AG04449 (cell line): ENCODE measurements around the gene RBMS3.

ENCODE experiments used
- CTCF ChIA-PET: fragments of 350-600 bp; formaldehyde crosslinking; extraction: SDS; loops from one replicate; lab custom pipeline; 2021; ENCODE audit warnings: antibody characterized with exemption; lab: Yijun Ruan, JAX
- POLR2A ChIA-PET: fragments of 400-600, 350-600 bp; formaldehyde crosslinking; extraction: SDS; loops from one replicate; lab custom pipeline; 2020; ENCODE audit warnings: antibody characterized with exemption, inconsistent platforms; lab: Yijun Ruan, JAX
- DNase-seq: peaks from one replicate; pipeline ENCODE4 v3.0.0-alpha.2; 2010; ENCODE audit warnings: low read depth, low spot score
- H3K4me3 ChIP-seq: 2 replicates; pipeline ENCODE4 v1.5.1; 2011; ENCODE audit warnings: low read depth, mild to moderate bottlenecking, control low read depth, low read length
- TF ChIP-seq, protein P1 (sequence below): IDR thresholded peaks from one replicate; pipeline ENCODE4 v1.5.1; 2011; ENCODE audit warnings: mild to moderate bottlenecking, moderate library complexity, low read length, control low read depth, inconsistent platforms; ENCODE audit not compliant: insufficient read depth; ENCODE audit errors: missing control alignments

Gene RBMS3

GRCh38 chr3:29627136-29628117, 346.6 kb downstream of the RBMS3 start:
- CTCF ChIA-PET = no interaction called here

GRCh38 chr3:29628795-29629194, 347.9 kb downstream of the RBMS3 start:
- no peak overlapping the region for H3K4me3 ChIP-seq
- CTCF ChIA-PET = no interaction called here
- DNase-seq = no peak
- TF ChIP-seq, protein P1, sequence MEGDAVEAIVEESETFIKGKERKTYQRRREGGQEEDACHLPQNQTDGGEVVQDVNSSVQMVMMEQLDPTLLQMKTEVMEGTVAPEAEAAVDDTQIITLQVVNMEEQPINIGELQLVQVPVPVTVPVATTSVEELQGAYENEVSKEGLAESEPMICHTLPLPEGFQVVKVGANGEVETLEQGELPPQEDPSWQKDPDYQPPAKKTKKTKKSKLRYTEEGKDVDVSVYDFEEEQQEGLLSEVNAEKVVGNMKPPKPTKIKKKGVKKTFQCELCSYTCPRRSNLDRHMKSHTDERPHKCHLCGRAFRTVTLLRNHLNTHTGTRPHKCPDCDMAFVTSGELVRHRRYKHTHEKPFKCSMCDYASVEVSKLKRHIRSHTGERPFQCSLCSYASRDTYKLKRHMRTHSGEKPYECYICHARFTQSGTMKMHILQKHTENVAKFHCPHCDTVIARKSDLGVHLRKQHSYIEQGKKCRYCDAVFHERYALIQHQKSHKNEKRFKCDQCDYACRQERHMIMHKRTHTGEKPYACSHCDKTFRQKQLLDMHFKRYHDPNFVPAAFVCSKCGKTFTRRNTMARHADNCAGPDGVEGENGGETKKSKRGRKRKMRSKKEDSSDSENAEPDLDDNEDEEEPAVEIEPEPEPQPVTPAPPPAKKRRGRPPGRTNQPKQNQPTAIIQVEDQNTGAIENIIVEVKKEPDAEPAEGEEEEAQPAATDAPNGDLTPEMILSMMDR = no peak
- POLR2A ChIA-PET = no interaction called here

More at GRCh38 chr3:29627136-29628117, 346.6 kb downstream of the RBMS3 start:
- POLR2A ChIA-PET = no interaction called here
- DNase-seq = no peak
- H3K4me3 ChIP-seq = no peak overlapping the region
- TF ChIP-seq, protein P1 = no peak

DNA sequence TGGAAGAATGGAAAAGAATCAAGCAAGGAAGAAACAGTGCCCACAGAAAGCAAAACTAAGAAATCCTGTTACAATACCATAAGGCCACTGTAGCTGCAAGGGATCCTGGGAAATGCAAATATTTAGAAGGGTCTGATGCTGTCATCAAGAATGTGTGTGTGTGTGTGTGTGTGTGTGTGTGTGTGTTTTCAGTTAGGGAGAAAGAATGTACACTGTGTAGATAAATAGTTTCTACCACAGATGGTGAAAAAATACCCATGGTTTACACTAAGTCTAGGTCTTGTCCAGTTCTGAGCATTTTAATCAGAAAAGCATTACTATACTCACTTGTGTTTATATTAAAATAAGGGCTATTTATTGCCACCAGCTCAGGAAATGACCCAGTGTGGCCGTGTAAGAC, 355.0 kb downstream of the RBMS3 start:
- TF ChIP-seq, protein P1 = no peak
- CTCF ChIA-PET = no interaction called here
- POLR2A ChIA-PET = no interaction called here

DNA sequence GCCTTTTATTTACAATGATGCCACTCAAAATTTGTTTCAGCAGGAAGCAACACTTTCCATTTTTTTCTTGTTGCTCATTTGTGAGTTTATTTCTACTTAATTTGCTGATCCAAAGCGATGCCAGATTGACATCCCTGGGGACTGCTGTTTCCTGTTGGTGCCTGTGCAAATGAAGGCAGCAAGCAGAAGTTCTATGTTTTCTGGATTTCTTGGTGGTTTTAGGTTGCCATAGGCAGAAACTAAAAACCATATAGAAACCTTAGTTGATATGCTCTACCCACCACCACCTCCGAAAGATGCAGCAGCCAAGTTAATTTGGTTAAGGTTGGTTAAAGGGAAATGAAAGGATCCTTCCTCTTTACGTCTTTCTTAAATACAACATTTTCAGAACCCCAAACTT, 356.2 kb downstream of the RBMS3 start:
- DNase-seq = no peak
- ChIA-PET POLR2A (no interaction called here), CTCF (no interaction called here)
- H3K4me3 ChIP-seq = no peak overlapping the region
- TF ChIP-seq, protein P1 = no peak

More for the DNA sequence above, 355.0 kb downstream of the RBMS3 start:
- DNase-seq = no peak
- H3K4me3 ChIP-seq = no peak overlapping the region

DNA sequence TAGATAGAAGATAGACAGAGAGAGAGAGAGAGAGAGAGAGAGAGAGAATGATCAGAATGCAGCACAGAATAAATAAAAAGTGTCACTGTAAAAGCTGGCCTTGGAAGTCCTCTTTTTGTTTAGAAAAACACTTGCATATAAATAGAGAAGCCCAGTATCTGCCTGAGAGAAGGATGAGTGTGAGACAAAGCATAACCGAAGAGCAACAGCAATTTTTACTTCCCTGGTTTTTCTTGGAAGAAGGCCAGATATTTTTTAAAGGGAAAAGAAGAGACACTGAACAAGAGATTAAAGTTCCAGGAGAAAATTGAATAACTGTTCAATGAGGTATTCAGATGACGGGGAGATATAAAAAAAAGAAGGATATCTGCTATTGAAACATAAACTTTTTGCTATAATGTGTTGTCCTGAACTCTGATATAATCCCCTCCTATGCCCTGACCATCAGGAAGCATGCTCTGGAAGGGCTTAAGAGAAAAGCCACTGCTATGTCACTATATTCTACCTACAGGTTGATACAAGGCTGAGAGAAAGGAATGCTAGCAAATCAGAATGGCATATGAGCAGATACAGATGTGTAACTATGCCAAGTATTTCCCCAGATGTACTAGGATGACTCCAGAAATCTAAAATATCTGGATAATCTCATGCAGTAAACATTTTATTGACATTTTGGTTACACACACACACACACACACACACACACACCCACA, 358.9 kb downstream of the RBMS3 start:
- ChIA-PET CTCF (interaction anchor here (0.6 kb wide), 1 partner anchor 403 kb away, joined by 3 read pairs; no protein-coding TSS in a partner anchor), POLR2A (no interaction called here)
- no peak for DNase-seq
- TF ChIP-seq, protein P1 = no peak
- no peak overlapping the region for H3K4me3 ChIP-seq
